Measurements from ENCODE around the gene RHBDF1. TPM values are rescaled to one million over a fixed set of nuclear protein-coding genes. Genes with fewer than 3 reads are reported as not detected.

The RHBDF1 gene
- total RNA-seq, 1 experiment from 2014 or later: 62.9 TPM

- intact Hi-C loops (cut with micrococcal nuclease; ENCODE audit: unreplicated experiment): no loop called here
- Histone ChIP-seq H3K27me3 (ENCODE audit: insufficient read depth, low read depth) (no peaks in the 10 kb centered on the region), H3K4me1 (replicated peaks; ENCODE audit: insufficient read depth) (no peaks in the 10 kb centered on the region; the same call in 1 of the 2 replicates), H2AFZ (no peak overlapping the region), H3K27ac (no peak overlapping the region), H3F3A (ENCODE audit: insufficient read depth, low read depth) (no peaks in the 10 kb centered on the region), H3K9me3 (ENCODE audit: insufficient read depth, low read depth) (no peaks in the 10 kb centered on the region), H3K9me2 (ENCODE audit: insufficient read depth) (no peaks in the 10 kb centered on the region), H3K36me3 (ENCODE audit: low read depth) (no peaks in the 10 kb centered on the region), H3K79me2 (ENCODE audit: low read depth) (peaks cover 13% of the 10 kb centered on the region; the same call in 1 of the 2 replicates), H3K4me2 (no peak overlapping the region), H3K4me3 (no peak overlapping the region), H4K20me1 (ENCODE audit: insufficient read depth) (no peaks in the 10 kb centered on the region)
- TF ChIP-seq EZH2 (IDR thresholded peaks at IDR 0.05; ENCODE audit: low read depth) (no peak), CTCF (conservative IDR thresholded peaks at IDR 0.05) (no peak)
- ChIA-PET CTCF (interaction anchor here (0.6 kb wide), 1 partner anchor 608 kb away, joined by 3 read pairs; no protein-coding TSS in a partner anchor), POLR2A (ENCODE audit: unreplicated experiment) (no interaction called here)
- DNase-seq: no peak
- no TSS peak for BruUV-seq (replicated peaks)
Observed at GRCh38 chr16:57711-58110, 14.7 kb downstream of the RHBDF1 start.

GRCh38 chr16:56231-56927, 16.1 kb downstream of the RHBDF1 start:
- intact Hi-C loops (cut with micrococcal nuclease; ENCODE audit: unreplicated experiment): no loop called here
- ChIA-PET CTCF (interaction anchor here (0.6 kb wide), 1 partner anchor 1316 kb away, joined by 3 read pairs; no protein-coding TSS in a partner anchor), POLR2A (ENCODE audit: unreplicated experiment) (no interaction called here)
- H3F3A ChIP-seq (ENCODE audit: insufficient read depth, low read depth): peaks cover 2% of the 10 kb centered on the region; the same call in 1 of the 2 replicates
- no TSS peak for BruUV-seq (replicated peaks)
- DNase-seq: no peak
- H2AFZ ChIP-seq: no peak overlapping the region
- H4K20me1 ChIP-seq (ENCODE audit: insufficient read depth): 0 out of 2 replicates have a peak, but pooled peaks cover 7% of the 10 kb centered on the region
- H3K79me2 ChIP-seq (ENCODE audit: low read depth): peaks cover 21% of the 10 kb centered on the region
- no peak overlapping the region for H3K4me3 ChIP-seq
- no peaks in the 10 kb centered on the region for H3K9me3 ChIP-seq (ENCODE audit: insufficient read depth, low read depth)
- H3K4me2 ChIP-seq: no peak overlapping the region
- H3K36me3 ChIP-seq (ENCODE audit: low read depth): peaks cover 1% of the 10 kb centered on the region; the same call in 1 of the 2 replicates
- H3K4me1 ChIP-seq (replicated peaks; ENCODE audit: insufficient read depth): peaks cover 7% of the 10 kb centered on the region
- no peak for TF ChIP-seq EZH2 (IDR thresholded peaks at IDR 0.05; ENCODE audit: low read depth)
- TF ChIP-seq CTCF (conservative IDR thresholded peaks at IDR 0.05): no peak
- H3K9me2 ChIP-seq (ENCODE audit: insufficient read depth): no peaks in the 10 kb centered on the region
- no peak overlapping the region for H3K27ac ChIP-seq
- no peaks in the 10 kb centered on the region for H3K27me3 ChIP-seq (ENCODE audit: insufficient read depth, low read depth)

GRCh38 chr16:55571-56136, 16.8 kb downstream of the RHBDF1 start:
- Histone ChIP-seq H3K36me3 (ENCODE audit: low read depth) (peaks cover 6% of the 10 kb centered on the region; the same call in 1 of the 2 replicates), H3F3A (ENCODE audit: insufficient read depth, low read depth) (peaks cover 7% of the 10 kb centered on the region), H4K20me1 (ENCODE audit: insufficient read depth) (0 out of 2 replicates have a peak, but pooled peaks cover 10% of the 10 kb centered on the region), H3K4me3 (no peak overlapping the region), H3K4me2 (no peak overlapping the region), H2AFZ (no peak overlapping the region), H3K4me1 (replicated peaks; ENCODE audit: insufficient read depth) (peaks cover 9% of the 10 kb centered on the region), H3K79me2 (ENCODE audit: low read depth) (peaks cover 28% of the 10 kb centered on the region), H3K9me3 (ENCODE audit: insufficient read depth, low read depth) (no peaks in the 10 kb centered on the region), H3K27ac (no peak overlapping the region), H3K9me2 (ENCODE audit: insufficient read depth) (no peaks in the 10 kb centered on the region), H3K27me3 (ENCODE audit: insufficient read depth, low read depth) (no peaks in the 10 kb centered on the region)
- POLR2A ChIA-PET (ENCODE audit: unreplicated experiment): no interaction called here
- TF ChIP-seq CTCF (conservative IDR thresholded peaks at IDR 0.05) (no peak), EZH2 (IDR thresholded peaks at IDR 0.05; ENCODE audit: low read depth) (no peak)
- DNase-seq: no peak
- CTCF ChIA-PET: no interaction called here
- no TSS peak for BruUV-seq (replicated peaks)
- intact Hi-C loops (cut with micrococcal nuclease; ENCODE audit: unreplicated experiment): no loop called here

Measured in PC-9 (cell line).